Large intestine (tissue), 3 donors: ENCODE measurements around the gene RASL10A. TPM values are rescaled to one million over a fixed set of nuclear protein-coding genes. Genes with fewer than 3 reads are reported as not detected.
A peak's percentile ranks its signal among the peaks of the same experiment; 100 is the strongest.

Experiments used
- DNase-seq, 2 donors: peaks; one replicate each; pipeline versions ENCODE4 v3.0.0 to v3.0.0-alpha.2; 2013
- H3K27ac ChIP-seq: one replicate; pipeline ENCODE4 v1.5.1; 2013; ENCODE audit warnings: low read length
- H3K27me3 ChIP-seq: 2 replicates; pipeline ENCODE4 v1.6.1; 2013; ENCODE audit warnings: low read length; ENCODE audit not compliant: control insufficient read depth, insufficient read depth
- H3K36me3 ChIP-seq: 2 replicates; pipeline ENCODE4 v1.6.1; 2013; ENCODE audit warnings: low read length; ENCODE audit not compliant: control insufficient read depth, insufficient read depth
- H3K4me1 ChIP-seq: one replicate; pipeline ENCODE4 v1.6.1; 2013; ENCODE audit warnings: low read length; ENCODE audit not compliant: control insufficient read depth, insufficient read depth
- H3K4me3 ChIP-seq: one replicate; pipeline ENCODE4 v1.5.1; 2013; ENCODE audit warnings: low read length
- H3K9me3 ChIP-seq: one replicate; pipeline ENCODE4 v1.6.1; 2013; ENCODE audit warnings: mild to moderate bottlenecking, low read depth, low read length, moderate library complexity; ENCODE audit not compliant: control insufficient read depth
- WGBS: methylation state at CpG from one replicate; pipeline ENCODE4 v1.1.5; 2013; ENCODE audit warnings: low lambda C conversion rate; ENCODE audit not compliant: insufficient coverage; 5-methylcytosine and 5-hydroxymethylcytosine counted together
- polyA plus RNA-seq: library from polyadenylated mRNA; unstranded; fragments of 120-200 nt; gene quantifications from one replicate; pipeline ENCODE4 v1.2.1, GENCODE V29; 2013

RASL10A gene
- polyA plus RNA-seq, 1 donor: 1.0 TPM

- H3K36me3 ChIP-seq: peaks cover 23% of the 10 kb centered on the region
- DNase-seq: no peak
- no peak overlapping the region for H3K27ac ChIP-seq
- H3K4me1 ChIP-seq: no peaks in the 10 kb centered on the region
- H3K4me3 ChIP-seq: no peak overlapping the region
- no peaks in the 10 kb centered on the region for H3K27me3 ChIP-seq
- H3K9me3 ChIP-seq: no peaks in the 10 kb centered on the region
Measured at GRCh38 chr22:29323641-29324040, 8.1 kb upstream of the RASL10A start.

GRCh38 chr22:29320546-29320945 is 5.0 kb upstream of the RASL10A start:
- WGBS: 57% methylated on average over 1 of the region's 1 CpG
- Histone ChIP-seq H3K4me1 (no peaks in the 10 kb centered on the region), H3K9me3 (peaks cover 4% of the 10 kb centered on the region), H3K27me3 (peaks cover 19% of the 10 kb centered on the region), H3K4me3 (no peak overlapping the region), H3K36me3 (no peaks in the 10 kb centered on the region), H3K27ac (no peak overlapping the region)
- DNase-seq: no peak

- no peak overlapping the region for H3K27ac ChIP-seq
- H3K27me3 ChIP-seq: peaks cover 29% of the 10 kb centered on the region
- peaks cover 7% of the 10 kb centered on the region for H3K4me1 ChIP-seq
- no peak overlapping the region for H3K4me3 ChIP-seq
- WGBS: no CpG with 5 or more reads among the region's 2 CpGs
- DNase-seq: no peak
- peaks cover 4% of the 10 kb centered on the region for H3K9me3 ChIP-seq
- no peaks in the 10 kb centered on the region for H3K36me3 ChIP-seq
Measured at GRCh38 chr22:29319072-29319471, 3.6 kb upstream of the RASL10A start.

GRCh38 chr22:29317827-29318454 is 2.4 kb upstream of the RASL10A start:
- no peak overlapping the region for H3K4me3 ChIP-seq
- H3K36me3 ChIP-seq: no peaks in the 10 kb centered on the region
- no peak for DNase-seq
- peaks cover 15% of the 10 kb centered on the region for H3K4me1 ChIP-seq
- H3K27ac ChIP-seq: no peak overlapping the region
- no CpG with 5 or more reads among the region's 18 CpGs for WGBS
- peaks cover 7% of the 10 kb centered on the region for H3K9me3 ChIP-seq
- H3K27me3 ChIP-seq: peaks cover 40% of the 10 kb centered on the region

- H3K36me3 ChIP-seq: no peaks in the 10 kb centered on the region
- no CpG with 5 or more reads among the region's 18 CpGs for WGBS
- no peak overlapping the region for H3K27ac ChIP-seq
- peaks cover 13% of the 10 kb centered on the region for H3K9me3 ChIP-seq
- peaks cover 41% of the 10 kb centered on the region for H3K27me3 ChIP-seq
- H3K4me1 ChIP-seq: peaks cover 18% of the 10 kb centered on the region
- DNase-seq: no peak
- no peak overlapping the region for H3K4me3 ChIP-seq
Measured at GRCh38 chr22:29316141-29316828, 788 bp upstream of the RASL10A start.

- DNase-seq: peak in 1 of 2 donors; percentile 46
- Histone ChIP-seq H3K4me1 (peaks cover 30% of the 10 kb centered on the region), H3K27me3 (peaks cover 41% of the 10 kb centered on the region), H3K27ac (no peak overlapping the region), H3K4me3 (no peak overlapping the region), H3K9me3 (peaks cover 13% of the 10 kb centered on the region), H3K36me3 (no peaks in the 10 kb centered on the region)
- no CpG with 5 or more reads among the region's 69 CpGs for WGBS
Measured at GRCh38 chr22:29314537-29315285, 786 bp downstream of the RASL10A start.

GRCh38 chr22:29313576-29314466 is 1.7 kb downstream of the RASL10A start:
- H3K27me3 ChIP-seq: peaks cover 41% of the 10 kb centered on the region
- peaks cover 39% of the 10 kb centered on the region for H3K4me1 ChIP-seq
- H3K4me3 ChIP-seq: no peak overlapping the region
- WGBS: no CpG with 5 or more reads among the region's 51 CpGs
- H3K36me3 ChIP-seq: no peaks in the 10 kb centered on the region
- H3K27ac ChIP-seq: no peak overlapping the region
- H3K9me3 ChIP-seq: peaks cover 13% of the 10 kb centered on the region
- DNase-seq: peak in 1 of 2 donors; percentile 84

GRCh38 chr22:29313126-29313575 is 2.3 kb downstream of the RASL10A start:
- peaks cover 41% of the 10 kb centered on the region for H3K27me3 ChIP-seq
- no CpG with 5 or more reads among the region's 44 CpGs for WGBS

GRCh38 chr22:29312218-29313125 is 3.0 kb downstream of the RASL10A start:
- no peaks in the 10 kb centered on the region for H3K36me3 ChIP-seq
- H3K27me3 ChIP-seq: peaks cover 41% of the 10 kb centered on the region
- H3K27ac ChIP-seq: no peak overlapping the region
- H3K9me3 ChIP-seq: peaks cover 13% of the 10 kb centered on the region
- H3K4me1 ChIP-seq: peaks cover 45% of the 10 kb centered on the region
- DNase-seq: no peak
- WGBS: no CpG with 5 or more reads among the region's 25 CpGs
- H3K4me3 ChIP-seq: no peak overlapping the region

More at GRCh38 chr22:29313126-29313575, 2.3 kb downstream of the RASL10A start:
- Histone ChIP-seq H3K4me3 (no peak overlapping the region), H3K4me1 (peaks cover 40% of the 10 kb centered on the region), H3K36me3 (no peaks in the 10 kb centered on the region), H3K9me3 (peaks cover 13% of the 10 kb centered on the region), H3K27ac (no peak overlapping the region)
- DNase-seq: peak; percentile 63 to 68
